Stimulated activated CD4-positive, alpha-beta T cell treated with anti-CD3 and anti-CD28 coated beads, Interleukin-4, amount 100 ng/mL, for 48 hours (primary cell): ENCODE results near the gene KRTAP2-3.
"Not testable (repeated sequence)": the region's sequence is repeated elsewhere in the genome, so short reads cannot be mapped to it uniquely, and the experiment has no call there.

Source experiments
- DNase-seq, 2 donors: peaks; one replicate each; pipeline ENCODE4 v3.0.0-alpha.2; 2020; ENCODE audit warnings: low read depth in 2 of 2

Gene KRTAP2-3, protein sequence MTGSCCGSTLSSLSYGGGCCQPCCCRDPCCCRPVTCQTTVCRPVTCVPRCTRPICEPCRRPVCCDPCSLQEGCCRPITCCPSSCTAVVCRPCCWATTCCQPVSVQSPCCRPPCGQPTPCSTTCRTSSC

DNA sequence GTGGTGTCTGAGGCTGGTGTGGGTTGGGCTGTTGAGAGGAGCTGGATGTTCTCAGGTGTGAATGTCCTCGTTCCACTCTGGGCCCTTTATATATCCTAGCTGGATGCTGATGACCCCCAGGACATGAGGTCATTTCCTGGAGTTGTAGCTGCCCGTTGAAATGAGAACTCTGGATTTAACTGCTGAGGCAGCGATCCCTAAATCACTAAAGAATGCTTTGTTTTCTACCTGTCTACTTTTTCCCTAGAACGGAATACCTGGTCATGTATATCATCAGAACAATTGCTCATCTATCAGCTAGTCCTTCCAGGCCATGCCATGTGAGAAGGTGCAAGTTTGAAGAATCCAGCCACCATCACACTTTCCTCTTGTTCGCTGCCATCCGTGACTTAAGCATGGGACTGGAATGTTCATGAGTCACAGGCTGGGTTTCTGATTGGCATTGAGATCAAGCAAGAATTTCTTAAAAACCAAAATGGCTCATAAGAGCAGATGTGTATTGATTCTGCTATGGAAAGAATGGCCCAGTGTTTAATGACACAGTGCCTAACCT is at the start of gene KRTAP2-3:
Gene KRTAP2-3 (minus strand): TSS at position 63 of the 553 bp plus-strand sequence. CDS start 64 bp downstream, outside the sequence.
- DNase-seq, result no peak

DNA sequence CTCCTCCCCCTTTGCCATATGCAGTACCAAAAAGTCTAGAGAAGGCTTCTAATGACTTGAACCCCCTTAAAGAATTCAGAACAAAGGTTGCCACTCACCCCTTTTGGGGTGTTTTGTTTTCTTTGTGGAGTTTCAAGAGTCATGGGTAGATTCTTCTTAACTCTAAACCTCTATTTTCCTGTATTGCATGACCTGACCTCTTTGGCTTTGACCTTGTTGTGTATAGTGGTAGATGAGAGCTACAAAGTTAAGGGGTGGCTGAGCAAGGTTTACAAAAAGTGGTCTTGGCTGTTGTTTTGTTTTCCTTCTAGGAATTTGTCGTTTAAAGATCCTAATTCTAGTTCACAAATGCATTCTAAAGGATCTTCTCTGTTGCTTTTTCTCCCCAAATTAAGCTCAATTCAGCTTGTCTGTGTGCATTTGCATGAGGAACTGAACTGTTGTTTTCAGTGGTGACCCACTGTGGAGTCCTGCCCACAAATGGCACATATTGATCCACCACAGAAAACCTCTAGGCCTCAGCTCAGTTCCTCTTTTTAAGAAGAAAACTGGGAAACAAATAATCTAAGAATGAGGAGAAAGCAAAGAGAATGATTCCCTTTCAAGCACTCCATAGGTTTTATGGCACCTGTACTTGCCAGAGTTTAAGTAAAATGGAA is 48.9 kb upstream of the KRTAP2-3 start:
- DNase-seq, result not testable (repeated sequence)

DNA sequence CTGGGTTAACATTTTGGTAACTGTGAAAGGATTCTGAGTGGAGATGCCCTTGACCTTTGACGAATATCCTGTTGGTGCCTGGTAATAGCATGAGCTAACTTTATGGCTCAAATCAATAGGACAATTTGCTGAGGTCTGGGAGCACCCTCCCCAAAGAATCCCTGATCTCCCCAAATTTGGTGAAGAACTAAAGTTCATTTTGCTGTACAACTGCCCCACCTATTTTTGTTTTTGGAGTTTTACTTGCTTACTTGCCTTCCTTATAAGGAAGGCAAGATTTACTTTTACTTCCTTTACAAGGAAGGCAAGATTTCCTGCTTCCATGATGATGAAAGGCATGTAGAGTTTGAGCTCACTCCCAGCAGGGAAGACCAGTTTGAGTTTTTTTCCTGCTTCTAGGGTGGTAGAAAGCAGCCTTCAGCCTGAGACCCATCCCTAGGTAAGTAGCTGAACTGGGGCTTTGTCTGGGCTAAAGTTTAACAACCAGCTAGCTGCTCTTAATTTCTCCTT is 48.1 kb upstream of the KRTAP2-3 start:
- DNase-seq, result no peak

DNA sequence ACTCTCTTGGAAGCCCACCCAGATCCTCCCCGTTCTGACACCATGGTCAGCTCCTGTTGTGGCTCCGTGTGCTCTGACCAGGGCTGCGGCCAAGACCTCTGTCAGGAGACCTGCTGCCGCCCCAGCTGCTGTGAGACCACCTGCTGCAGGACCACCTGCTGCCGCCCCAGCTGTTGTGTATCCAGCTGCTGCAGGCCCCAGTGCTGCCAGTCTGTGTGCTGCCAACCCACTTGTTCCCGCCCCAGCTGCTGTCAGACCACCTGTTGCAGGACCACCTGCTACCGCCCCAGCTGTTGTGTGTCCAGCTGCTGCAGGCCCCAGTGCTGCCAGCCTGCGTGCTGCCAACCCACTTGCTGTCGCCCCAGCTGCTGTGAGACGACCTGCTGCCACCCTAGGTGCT is 45.4 kb upstream of the KRTAP2-3 start, which contains the start of gene KRTAP4-9:
Gene KRTAP4-9 (plus strand): TSS at position 43 of the 400 bp plus-strand sequence. CDS start 0 bp downstream, at position 43.
- DNase-seq, result not testable (repeated sequence)

DNA sequence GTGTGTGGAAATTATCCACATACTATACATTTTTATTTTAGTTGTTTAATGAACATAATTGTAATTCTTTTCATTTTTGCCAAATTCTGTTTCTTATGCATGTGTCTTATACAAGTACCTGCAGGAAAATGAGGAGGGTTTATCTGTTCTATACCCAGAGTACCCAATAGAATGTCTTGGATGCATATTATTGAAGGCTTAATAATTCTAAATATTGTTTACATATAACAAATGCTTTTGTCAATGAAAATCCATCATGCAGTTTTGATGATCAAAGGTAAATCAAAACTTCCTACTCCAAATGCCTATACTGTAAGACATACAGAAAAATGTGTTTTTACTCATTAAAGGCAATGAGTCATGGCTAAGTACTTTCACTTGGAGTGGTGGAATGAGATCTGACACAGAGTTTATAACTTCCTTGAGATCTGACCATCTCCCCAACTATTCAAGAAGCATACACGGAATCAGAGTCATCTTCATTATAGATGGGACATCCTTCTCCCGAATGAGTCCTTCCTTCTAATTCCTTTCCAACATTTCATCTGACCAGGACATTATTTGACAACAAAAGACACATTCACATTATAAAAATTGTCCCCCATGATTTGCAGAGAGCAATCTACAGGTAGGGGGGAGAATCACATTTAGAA is 44.6 kb upstream of the KRTAP2-3 start:
- not testable (repeated sequence) for DNase-seq

DNA sequence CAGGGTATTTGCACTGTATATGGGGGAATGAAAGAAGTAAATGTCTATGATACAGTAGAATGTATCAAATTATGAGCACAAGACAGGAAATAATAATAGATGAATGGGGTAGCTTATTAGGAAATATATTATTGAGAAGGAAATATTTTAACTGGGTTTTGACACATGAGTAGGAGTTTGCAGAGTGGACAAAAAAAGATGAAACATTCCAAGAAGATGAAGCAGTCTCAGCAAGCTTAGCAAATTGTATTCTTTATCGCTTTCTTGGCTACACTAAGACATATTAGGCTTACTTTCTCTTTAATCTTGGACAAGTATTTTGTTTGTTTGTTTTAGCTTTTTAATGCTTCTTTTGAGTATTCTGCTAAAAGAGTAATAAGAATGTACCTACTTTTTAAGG is 44.0 kb upstream of the KRTAP2-3 start:
- no peak for DNase-seq

DNA sequence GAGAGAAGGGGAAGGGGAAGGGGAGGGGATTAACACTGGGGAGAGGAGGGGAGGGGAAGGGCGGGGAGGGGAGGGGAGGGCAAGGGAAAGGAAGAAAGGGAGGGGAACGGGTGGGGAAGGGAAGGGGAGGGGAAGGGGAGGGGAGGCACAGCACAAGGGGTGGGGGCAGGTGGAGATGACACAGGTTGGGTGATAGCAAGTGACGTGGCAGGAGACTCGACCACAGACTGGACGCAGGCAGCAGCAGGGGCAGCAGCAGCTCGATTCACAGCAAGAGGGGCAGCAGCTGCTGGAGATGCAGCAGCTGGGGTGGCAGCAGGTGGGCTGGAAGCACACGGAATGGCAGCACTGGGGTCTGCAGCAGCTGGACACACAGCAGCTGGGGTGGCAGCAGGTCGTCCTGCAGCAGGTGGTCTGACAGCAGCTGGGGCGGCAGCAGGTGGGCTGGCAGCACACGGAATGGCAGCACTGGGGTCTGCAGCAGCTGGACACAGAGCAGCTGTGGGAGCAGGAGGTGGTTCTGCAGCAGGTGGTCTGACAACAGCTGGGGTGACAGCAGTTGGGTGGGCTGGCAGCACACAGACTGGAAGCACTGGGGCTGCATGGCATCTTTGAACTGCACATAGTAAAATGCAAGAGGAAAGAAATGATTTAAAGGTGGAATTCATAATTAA is 41.8 kb upstream of the KRTAP2-3 start, which contains the start of gene KRTAP4-16:
Gene KRTAP4-16 (minus strand): TSS at position 624 of the 674 bp plus-strand sequence. CDS start 0 bp downstream, at position 624.
- DNase-seq, result no peak

DNA sequence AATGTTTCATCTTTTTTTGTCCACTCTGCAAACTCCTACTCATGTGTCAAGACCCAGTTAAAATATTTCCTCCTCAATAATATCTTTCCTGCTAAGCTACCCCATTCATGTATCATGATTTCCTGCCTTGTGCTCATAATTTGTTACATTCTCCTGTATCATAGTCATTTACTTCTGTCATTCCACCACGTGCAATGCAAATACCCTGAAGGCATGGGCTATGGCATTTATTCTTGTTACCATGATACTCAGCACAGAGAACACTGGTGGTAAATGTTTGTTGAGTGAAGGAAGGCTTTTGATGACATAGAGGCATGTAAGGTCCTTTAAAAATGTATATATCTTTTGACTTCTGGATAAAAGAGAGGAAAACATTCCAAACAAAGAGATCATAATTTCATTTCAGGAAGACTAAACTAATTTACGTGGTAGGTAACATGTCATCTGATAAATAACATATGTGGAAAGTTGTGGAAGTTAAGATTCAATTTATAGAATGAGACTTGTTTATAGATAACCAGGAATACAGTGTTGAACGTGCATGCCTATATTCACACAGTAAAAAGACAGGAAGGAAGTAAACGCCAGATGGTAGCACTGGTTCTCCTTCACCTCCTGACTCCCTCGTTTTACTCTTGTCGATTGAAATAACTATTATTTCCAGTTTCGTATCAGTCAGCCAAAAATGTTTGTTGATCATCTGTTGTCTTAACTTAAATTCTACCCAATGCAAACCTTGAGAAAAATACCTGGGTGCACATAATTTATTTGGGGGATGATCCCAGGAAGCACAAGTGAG is 40.0 kb upstream of the KRTAP2-3 start:
- DNase-seq, result not testable (repeated sequence)

DNA sequence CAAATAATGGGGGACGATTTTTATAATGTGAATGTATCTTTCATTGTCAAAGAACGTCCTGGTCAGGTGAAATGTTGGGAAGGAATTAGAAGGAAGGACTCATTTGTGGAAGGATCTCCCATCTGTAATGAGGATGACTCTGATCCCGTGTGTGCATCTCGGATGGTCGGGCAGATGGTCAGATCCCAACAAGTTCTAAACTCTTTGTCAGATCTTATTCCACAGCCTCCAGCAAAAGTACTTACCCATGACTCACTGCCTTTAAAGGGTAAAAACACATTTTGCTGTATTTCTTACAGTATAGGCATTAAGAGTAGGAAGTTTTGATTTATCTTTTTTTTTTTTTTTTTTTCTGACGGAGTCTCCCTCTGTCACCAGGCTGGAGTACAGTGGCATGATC is 38.6 kb upstream of the KRTAP2-3 start:
- DNase-seq, result no peak

DNA sequence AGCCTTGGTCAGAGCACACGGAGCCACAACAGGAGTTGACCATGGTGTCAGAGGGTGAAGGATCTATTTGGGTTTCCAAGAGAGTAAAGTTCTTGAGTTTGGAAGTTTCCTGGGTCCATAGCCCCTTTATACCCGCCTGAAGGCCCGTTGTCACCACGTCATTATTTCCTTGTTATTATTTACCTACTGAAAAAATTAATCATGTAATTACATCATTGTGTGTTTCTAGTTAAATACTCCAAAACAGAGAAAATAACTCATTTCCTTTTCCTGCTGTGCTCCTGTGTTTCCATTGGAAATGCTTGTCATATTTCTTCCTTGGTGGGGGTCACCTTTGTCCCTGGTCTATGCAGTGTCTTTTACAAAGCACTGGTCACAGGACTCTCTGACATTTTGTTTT is 38.1 kb upstream of the KRTAP2-3 start, which contains the start of gene KRTAP4-8:
Gene KRTAP4-8 (minus strand): TSS at position 101 of the 400 bp plus-strand sequence. CDS start 58 bp downstream, at position 43.
- no peak for DNase-seq

DNA sequence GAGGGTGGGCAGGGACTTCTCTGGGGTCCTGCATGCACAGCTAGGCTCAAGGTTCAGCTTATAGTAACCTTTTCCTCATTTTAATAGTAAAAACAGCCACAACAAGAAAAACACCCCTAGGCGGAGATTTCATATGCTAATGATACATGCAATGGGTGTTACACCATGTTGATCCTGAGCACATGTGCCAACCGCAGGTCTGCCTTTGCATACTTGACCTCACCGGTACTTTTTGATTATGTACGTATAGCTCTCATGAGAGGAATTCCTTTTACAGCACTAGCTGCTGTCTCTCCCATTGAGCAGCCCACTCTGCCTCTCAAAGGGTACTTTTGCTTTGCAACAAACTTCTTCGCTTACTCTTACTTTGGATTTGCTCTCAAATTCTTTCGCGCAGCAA is 36.1 kb upstream of the KRTAP2-3 start:
- no peak for DNase-seq

DNA sequence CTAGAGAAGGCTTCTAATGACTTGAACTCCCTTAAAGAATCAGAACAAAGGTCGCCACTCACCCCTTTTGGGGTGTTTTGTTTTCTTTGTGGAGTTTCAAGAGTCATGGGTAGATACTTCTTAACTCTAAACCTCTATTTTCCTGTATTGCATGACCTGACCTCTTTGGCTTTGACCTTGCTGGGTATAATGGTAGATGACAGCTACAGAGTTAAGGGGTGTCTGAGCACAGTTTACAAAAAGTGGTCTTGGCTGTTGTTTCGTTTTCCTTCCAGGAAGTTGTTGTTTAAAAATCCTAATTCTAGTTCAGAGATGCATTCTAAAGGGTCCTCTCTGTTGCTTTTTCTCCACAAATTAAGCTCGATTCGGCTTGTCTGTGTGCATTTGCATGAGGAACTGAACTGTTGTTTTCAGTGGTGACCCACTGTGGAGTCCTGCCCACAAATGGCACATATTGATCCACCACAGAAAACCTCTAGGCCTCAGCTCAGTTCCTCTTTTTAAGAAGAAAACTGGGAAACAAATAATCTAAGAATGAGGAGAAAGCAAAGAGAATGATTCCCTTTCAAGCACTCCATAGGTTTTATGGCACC is 28.9 kb upstream of the KRTAP2-3 start:
- not testable (repeated sequence) for DNase-seq

DNA sequence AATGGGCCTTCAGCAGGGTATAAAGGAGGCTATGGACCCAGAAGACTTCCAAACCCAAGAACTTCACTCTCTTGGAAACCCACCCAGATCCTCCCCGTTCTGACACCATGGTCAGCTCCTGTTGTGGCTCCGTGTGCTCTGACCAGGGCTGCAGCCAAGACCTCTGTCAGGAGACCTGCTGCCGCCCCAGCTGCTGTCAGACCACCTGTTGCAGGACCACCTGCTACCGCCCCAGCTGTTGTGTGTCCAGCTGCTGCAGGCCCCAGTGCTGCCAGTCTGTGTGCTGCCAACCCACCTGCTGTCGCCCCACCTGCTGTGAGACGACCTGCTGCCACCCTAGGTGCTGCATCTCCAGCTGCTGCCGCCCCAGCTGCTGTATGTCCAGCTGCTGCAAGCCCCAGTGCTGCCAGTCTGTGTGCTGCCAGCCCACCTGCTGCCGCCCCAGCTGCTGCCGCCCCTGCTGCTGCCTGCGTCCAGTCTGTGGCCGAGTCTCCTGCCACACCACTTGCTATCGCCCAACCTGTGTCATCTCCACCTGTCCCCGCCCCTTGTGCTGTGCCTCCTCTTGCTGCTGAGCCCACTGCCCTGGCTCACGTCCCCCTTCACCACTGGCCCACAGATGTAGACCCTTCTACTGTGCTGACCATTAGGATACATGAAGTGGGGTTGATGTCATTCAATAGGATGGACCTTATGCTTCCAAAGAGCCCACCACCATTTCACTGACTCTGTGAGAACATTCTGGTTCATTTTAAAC is 24.4 kb upstream of the KRTAP2-3 start, which contains the start of gene KRTAP4-7:
Gene KRTAP4-7 (plus strand): TSS at position 51 of the 757 bp plus-strand sequence. CDS start 57 bp downstream, at position 108.
- DNase-seq, result not testable (repeated sequence)

DNA sequence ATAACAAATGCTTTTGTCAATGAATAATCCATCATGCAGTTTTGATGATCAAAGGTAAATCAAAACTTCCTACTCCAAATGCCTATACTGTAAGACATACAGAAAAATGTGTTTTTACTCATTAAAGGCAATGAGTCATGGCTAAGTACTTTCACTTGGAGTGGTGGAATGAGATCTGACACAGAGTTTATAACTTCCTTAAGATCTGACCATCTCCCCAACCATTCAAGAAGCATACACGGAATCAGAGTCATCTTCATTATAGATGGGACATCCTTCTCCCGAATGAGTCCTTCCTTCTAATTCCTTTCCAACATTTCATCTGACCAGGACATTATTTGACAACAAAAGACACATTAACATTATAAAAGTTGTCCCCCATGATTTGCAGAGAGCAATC is 23.5 kb upstream of the KRTAP2-3 start:
- not testable (repeated sequence) for DNase-seq

DNA sequence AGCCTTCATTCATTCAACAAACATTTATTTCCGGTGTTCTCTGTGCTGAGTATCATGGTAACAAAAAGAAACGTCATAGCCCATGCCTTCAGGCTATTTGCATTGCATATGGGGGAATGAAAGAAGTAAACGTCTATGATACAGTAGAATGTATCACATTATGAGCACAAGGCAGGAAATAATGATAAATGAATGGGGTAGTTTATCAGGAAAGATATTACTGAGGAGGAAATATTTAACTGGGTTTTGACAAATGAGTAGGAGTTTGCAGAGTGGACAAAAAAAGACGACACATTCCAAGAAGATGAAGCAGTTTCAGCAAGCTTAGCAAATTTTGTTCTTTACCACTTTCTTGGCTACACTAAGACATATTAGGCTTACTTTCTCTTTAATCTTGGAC is 22.7 kb upstream of the KRTAP2-3 start:
- DNase-seq, result no peak

DNA sequence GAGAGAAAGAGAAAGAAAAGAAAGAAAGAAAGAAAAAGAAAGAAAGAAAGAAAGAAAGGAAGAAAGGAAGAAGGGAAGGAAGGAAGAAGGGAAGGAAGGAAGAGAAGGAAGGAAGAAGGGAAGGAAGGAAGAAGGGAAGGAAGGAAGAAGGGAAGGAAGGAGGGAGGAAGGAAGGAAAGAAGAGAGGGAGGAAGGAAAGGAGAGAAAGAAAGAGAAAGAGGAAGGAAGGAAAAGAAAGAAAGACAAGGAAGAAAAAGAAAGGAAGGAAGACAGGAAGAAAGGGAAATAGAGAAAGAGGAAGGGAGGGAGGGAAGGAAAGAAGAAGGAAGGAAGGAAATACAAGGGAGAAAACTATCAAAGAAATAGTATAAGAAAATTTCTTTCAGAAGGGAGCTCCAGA is 16.9 kb upstream of the KRTAP2-3 start:
- DNase-seq, result no peak

DNA sequence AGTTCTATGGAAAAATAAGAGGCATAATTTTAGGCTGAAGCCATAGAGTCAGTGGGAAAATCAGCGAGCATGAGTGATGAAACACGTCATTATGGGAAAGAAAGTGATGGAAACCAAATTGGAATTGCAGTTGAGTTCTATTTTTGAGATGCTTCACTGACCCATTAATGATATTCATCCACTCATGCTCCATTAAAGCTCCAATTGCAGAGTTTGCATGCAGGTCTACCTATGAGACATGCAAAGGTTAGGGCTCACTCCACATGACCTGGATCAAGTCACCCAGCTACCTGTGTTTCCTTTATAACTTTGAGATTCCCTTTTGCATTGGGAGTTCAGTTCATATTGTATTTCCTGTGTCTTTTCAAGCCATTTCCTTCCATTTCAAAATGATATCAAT is 13.8 kb upstream of the KRTAP2-3 start:
- DNase-seq, result no peak

DNA sequence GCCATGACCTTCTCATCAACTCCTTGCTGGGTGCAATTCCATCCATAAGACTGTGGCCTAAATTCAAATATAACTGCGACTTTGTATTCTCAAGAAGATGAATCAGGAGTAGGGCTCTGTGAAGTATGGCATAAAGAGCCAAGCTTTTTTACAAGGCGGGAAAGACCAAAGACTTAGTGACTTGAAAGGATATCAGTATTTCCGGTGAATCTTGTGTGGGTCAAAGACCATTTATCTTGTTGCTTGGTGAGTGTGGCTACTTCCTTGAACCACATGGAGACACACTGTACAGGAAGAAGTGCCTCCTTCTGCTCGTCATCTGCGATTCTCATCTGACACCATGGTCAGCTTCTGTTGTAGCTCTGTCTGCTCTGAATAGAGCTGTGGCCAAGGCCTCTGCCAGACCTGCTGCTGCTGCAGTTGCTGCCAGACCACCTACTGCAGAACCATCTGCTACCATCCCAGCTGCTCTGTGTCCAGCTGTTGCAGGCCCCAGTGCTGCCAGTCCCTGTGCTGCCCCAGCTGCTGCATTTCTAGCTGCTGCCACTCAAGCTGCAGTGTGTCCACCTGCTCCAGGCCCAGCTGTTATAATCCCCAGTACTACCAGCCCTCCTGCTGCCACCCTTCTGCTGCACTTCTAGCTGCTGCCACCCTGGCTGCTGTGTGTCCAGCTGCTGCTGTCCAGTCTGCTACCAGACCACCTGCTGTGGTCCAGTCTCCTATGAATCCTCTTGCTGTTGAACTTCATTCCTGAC is 11.9 kb upstream of the KRTAP2-3 start:
- DNase-seq, result no peak

DNA sequence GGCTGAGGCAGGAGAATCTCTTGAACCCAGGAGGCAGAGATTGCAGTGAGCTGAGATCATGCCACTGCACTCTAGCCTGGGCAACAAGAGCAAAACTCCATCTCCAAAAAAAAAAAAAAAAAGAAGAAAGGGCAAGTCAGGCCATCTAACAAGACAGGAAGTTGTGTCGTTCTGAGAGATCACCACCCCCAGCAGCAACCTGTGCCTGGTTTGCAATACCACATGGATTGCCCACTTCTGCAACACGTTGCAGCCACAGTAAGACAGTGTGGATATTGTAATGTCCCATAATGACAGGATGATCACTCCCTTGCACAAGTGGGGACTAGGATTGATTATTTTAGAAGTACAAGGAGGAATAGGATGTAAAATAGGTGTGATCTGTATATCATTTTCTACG is 9.1 kb upstream of the KRTAP2-3 start:
- no peak for DNase-seq
